H1 (cell line): ENCODE data around the gene FGD5. TPM values are rescaled to one million over a fixed set of nuclear protein-coding genes. Genes with fewer than 3 reads are reported as not detected.

Source experiments
- CTCF ChIA-PET: fragments of 300-600 bp; sonication (Branson Sonifier 250); formaldehyde crosslinking; loops from one replicate; lab custom pipeline; 2021; ENCODE audit not compliant: partially characterized antibody; lab: Charles Lee
- POLR2A ChIA-PET: fragments of 300-600 bp; sonication (Branson Sonifier 250); formaldehyde crosslinking; loops from one replicate; lab custom pipeline; 2021; ENCODE audit warnings: inconsistent platforms; ENCODE audit not compliant: partially characterized antibody; lab: Charles Lee
- DNase-seq, 2 experiments: peaks; one replicate each; pipeline versions ENCODE4 v3.0.0 to v3.0.0-alpha.2; 2010 to 2022; ENCODE audit warnings: low spot score in 2 of 2, low read depth in 1 of 2, mixed read lengths in 1 of 2
- FAIRE-seq: peaks from 2 replicates; lab custom pipeline; 2011; peaks lifted over from hg19 to GRCh38; lab: Jason Lieb, UNC
- H2AFZ ChIP-seq: 2 replicates; pipeline ENCODE4 v1.8.1; 2012; ENCODE audit warnings: low read length, inconsistent platforms
- H2AK5ac ChIP-seq: 2 replicates; pipeline ENCODE4 v1.6.1; 2013; ENCODE audit warnings: low read depth, low read length
- H2BK120ac ChIP-seq: replicated peaks from 2 replicates; pipeline ENCODE3; 2013; ENCODE audit warnings: low read depth, low read length, inconsistent platforms
- H2BK12ac ChIP-seq: 2 replicates; pipeline ENCODE4 v1.6.1; 2013; ENCODE audit warnings: low read depth, low read length
- H2BK15ac ChIP-seq: 2 replicates; pipeline ENCODE4 v1.6.1; 2013; ENCODE audit warnings: low read length
- H2BK20ac ChIP-seq: 2 replicates; pipeline ENCODE4 v1.6.1; 2013; ENCODE audit warnings: low read length
- H2BK5ac ChIP-seq: 2 replicates; pipeline ENCODE4 v1.6.1; 2013; ENCODE audit warnings: low read depth, low read length
- H3K14ac ChIP-seq: 2 replicates; pipeline ENCODE4 v1.6.1; 2013; ENCODE audit warnings: inconsistent platforms; ENCODE audit not compliant: insufficient read length
- H3K18ac ChIP-seq: 2 replicates; pipeline ENCODE4 v1.6.1; 2013; ENCODE audit warnings: low read length; ENCODE audit errors: extremely low read depth
- H3K23ac ChIP-seq: 2 replicates; pipeline ENCODE4 v1.6.1; 2013; ENCODE audit warnings: inconsistent platforms; ENCODE audit not compliant: insufficient read length
- H3K23me2 ChIP-seq: 2 replicates; pipeline ENCODE4 v1.6.1; 2013; ENCODE audit warnings: low read depth, low read length
- H3K27ac ChIP-seq: 2 replicates; pipeline ENCODE4 v1.6.1; 2011; ENCODE audit warnings: low read depth, low read length, inconsistent platforms
- H3K27me3 ChIP-seq, 4 experiments: replicated peaks in 1 of 4; 1 replicate in 1 of 4; 2 replicates in 3 of 4; pipeline versions ENCODE4 v1.6.1 to v1.8.1; 2011 to 2013; ENCODE audit warnings: low read length in 3 of 4, mild to moderate bottlenecking in 3 of 4, inconsistent platforms in 2 of 4, mixed read lengths in 2 of 4, moderate library complexity in 1 of 4; ENCODE audit not compliant: control insufficient read depth in 3 of 4, insufficient read depth in 3 of 4; ENCODE audit errors: extremely low read depth in 1 of 4
- H3K36me3 ChIP-seq, 4 experiments: 2 replicates each; pipeline versions ENCODE4 v1.6.1 to v1.8.1; 2011 to 2013; ENCODE audit warnings: mild to moderate bottlenecking in 4 of 4, low read length in 3 of 4, moderate library complexity in 2 of 4, control low read depth in 1 of 4, inconsistent platforms in 1 of 4; ENCODE audit not compliant: insufficient read depth in 4 of 4, control insufficient read depth in 2 of 4
- H3K4ac ChIP-seq: replicated peaks from 2 replicates; pipeline ENCODE3; 2013; ENCODE audit warnings: low read length, low read depth, mixed read lengths, inconsistent platforms; ENCODE audit not compliant: insufficient read length
- H3K4me1 ChIP-seq, 4 experiments: replicated peaks in 1 of 4; 1 replicate in 1 of 4; 2 replicates in 3 of 4; pipeline versions ENCODE4 v1.6.1 to v1.8.1; 2011 to 2013; ENCODE audit warnings: low read length in 3 of 4, inconsistent platforms in 2 of 4, mixed read lengths in 1 of 4; ENCODE audit not compliant: insufficient read depth in 4 of 4, control insufficient read depth in 3 of 4
- H3K4me2 ChIP-seq, 2 experiments: 2 replicates each; pipeline versions ENCODE4 v1.6.1 to v1.8.1; 2011 to 2013; ENCODE audit warnings: low read depth in 2 of 2, low read length in 2 of 2, control low read depth in 1 of 2, inconsistent platforms in 1 of 2, mild to moderate bottlenecking in 1 of 2; ENCODE audit not compliant: insufficient read depth in 1 of 2
- H3K4me3 ChIP-seq, 4 experiments: fragments of 200-600, 300-600 bp in 1 of 4; sonication (generic), shearing (Covaris generic), sonication (Bioruptor Twin) in 1 of 4; 2 replicates each; pipeline versions ENCODE4 v1.5.1 to v1.8.1; 2011 to 2016; ENCODE audit warnings: low read length in 4 of 4, low read depth in 3 of 4, control low read depth in 2 of 4, inconsistent platforms in 2 of 4, mild to moderate bottlenecking in 2 of 4, mixed read lengths in 1 of 4, moderate library complexity in 1 of 4; ENCODE audit not compliant: insufficient read depth in 2 of 4; ENCODE audit errors: extremely low read depth in 1 of 4
- H3K56ac ChIP-seq: replicated peaks from 2 replicates; pipeline ENCODE3; 2013; ENCODE audit warnings: low read depth, mild to moderate bottlenecking, mixed read lengths, low read length, inconsistent platforms; ENCODE audit not compliant: insufficient read length
- H3K79me1 ChIP-seq: 2 replicates; pipeline ENCODE4 v1.6.1; 2013; ENCODE audit warnings: low read depth, low read length, control low read depth
- H3K79me2 ChIP-seq, 2 experiments: 2 replicates each; pipeline versions ENCODE4 v1.6.1 to v1.8.1; 2012 to 2013; ENCODE audit warnings: low read length in 2 of 2, mild to moderate bottlenecking in 2 of 2, inconsistent platforms in 1 of 2; ENCODE audit not compliant: insufficient read depth in 2 of 2, control insufficient read depth in 1 of 2
- H3K9ac ChIP-seq, 4 experiments: replicated peaks in 1 of 4; 1 replicate in 1 of 4; 2 replicates in 3 of 4; pipeline versions ENCODE4 v1.6.1 to v1.8.1; 2011 to 2013; ENCODE audit warnings: low read depth in 3 of 4, low read length in 3 of 4, control low read depth in 2 of 4, mild to moderate bottlenecking in 2 of 4, moderate library complexity in 2 of 4, inconsistent platforms in 1 of 4; ENCODE audit errors: extremely low read depth in 1 of 4
- H3K9me3 ChIP-seq, 2 experiments: 2 replicates each; pipeline versions ENCODE4 v1.6.1 to v1.8.1; 2012 to 2013; ENCODE audit warnings: mild to moderate bottlenecking in 2 of 2, moderate library complexity in 2 of 2, control low read depth in 1 of 2, inconsistent platforms in 1 of 2, low read depth in 1 of 2, low read length in 1 of 2, mixed read lengths in 1 of 2; ENCODE audit not compliant: insufficient read depth in 2 of 2
- H4K20me1 ChIP-seq, 2 experiments: replicated peaks in 1 of 2; 2 replicates each; pipeline versions ENCODE3 to v1.8.1; 2011 to 2013; ENCODE audit warnings: inconsistent platforms in 2 of 2, low read length in 2 of 2, mild to moderate bottlenecking in 1 of 2; ENCODE audit not compliant: insufficient read depth in 2 of 2, control insufficient read depth in 1 of 2
- H4K5ac ChIP-seq: 2 replicates; pipeline ENCODE4 v1.6.1; 2013; ENCODE audit warnings: low read length, low read depth, mixed read lengths, inconsistent platforms; ENCODE audit not compliant: insufficient read length
- H4K8ac ChIP-seq: 2 replicates; pipeline ENCODE4 v1.8.0; 2013; ENCODE audit warnings: mild to moderate bottlenecking, moderate library complexity, low read length, inconsistent platforms; ENCODE audit not compliant: insufficient read depth; ENCODE audit errors: extremely low read depth
- H4K91ac ChIP-seq: replicated peaks from 2 replicates; pipeline ENCODE3; 2013; ENCODE audit warnings: low read length, mixed read lengths, inconsistent platforms; ENCODE audit not compliant: insufficient read length
- ASH2L ChIP-seq: fragments of 200-600, 300-600 bp; sonication (generic); IDR thresholded peaks from one replicate; pipeline ENCODE4 v1.7.1; 2017; ENCODE audit warnings: low read length
- BCL11A ChIP-seq, 2 experiments: IDR thresholded peaks; one replicate each; pipeline ENCODE4 v1.6.1; 2011; ENCODE audit warnings: low read depth in 2 of 2, low read length in 2 of 2, mild to moderate bottlenecking in 2 of 2
- GABPA ChIP-seq: IDR thresholded peaks from 2 replicates; pipeline ENCODE4 v1.6.1; 2011; ENCODE audit warnings: mild to moderate bottlenecking, low read length, moderate library complexity, borderline replicate concordance; ENCODE audit not compliant: insufficient read depth
- JUND ChIP-seq: IDR thresholded peaks from 2 replicates; pipeline ENCODE4 v1.6.1; 2011; ENCODE audit warnings: mild to moderate bottlenecking, improper control_type of control experiment, low read length
- MAX ChIP-seq: IDR thresholded peaks from 2 replicates; pipeline ENCODE4 v1.6.1; 2012; ENCODE audit warnings: inconsistent platforms
- POLR2AphosphoS5 ChIP-seq: IDR thresholded peaks from 2 replicates; pipeline ENCODE4 v1.6.1; 2011; ENCODE audit warnings: low read depth, low read length
- RAD21 ChIP-seq, 2 experiments: IDR thresholded peaks in 1 of 2; conservative IDR thresholded peaks in 1 of 2; 2 replicates each; pipeline ENCODE4 v1.6.1; 2011; ENCODE audit warnings: low read depth in 2 of 2, low read length in 2 of 2, improper control_type of control experiment in 1 of 2, inconsistent platforms in 1 of 2, mild to moderate bottlenecking in 1 of 2, moderate library complexity in 1 of 2
- SUZ12 ChIP-seq: fragments of 200-600 bp; sonication (generic); IDR thresholded peaks from 2 replicates; pipeline ENCODE4 v1.6.1; 2012; ENCODE audit warnings: mild to moderate bottlenecking, inconsistent platforms, low read length, moderate library complexity, mixed read lengths
- TAF1 ChIP-seq: IDR thresholded peaks from 2 replicates; pipeline ENCODE4 v1.6.1; 2011; ENCODE audit warnings: mild to moderate bottlenecking, low read depth, low read length
- TEAD4 ChIP-seq: IDR thresholded peaks from 2 replicates; pipeline ENCODE4 v1.6.1; 2012; ENCODE audit warnings: low read depth, low read length, inconsistent platforms, mixed read lengths
- WGBS, 2 experiments: shearing (Covaris generic) in 1 of 2; methylation state at CpG; one replicate each; pipeline versions ENCODE4 v1.1.6 to v1.1.7; 2013 to 2015; ENCODE audit warnings: low lambda C conversion rate in 2 of 2, mixed read lengths in 2 of 2, inconsistent platforms in 1 of 2, low coverage in 1 of 2, missing lambda C conversion rate in 1 of 2; ENCODE audit not compliant: insufficient replicate concordance in 2 of 2, insufficient coverage in 1 of 2, insufficient read length in 1 of 2; ENCODE audit errors: extremely low coverage in 1 of 2, missing lambda C conversion rate in 1 of 2; 5-methylcytosine and 5-hydroxymethylcytosine counted together
- polyA plus RNA-seq, 7 experiments: library from polyadenylated mRNA; depleted of rRNA in 3 of 7; stranded (reverse) in 5 of 7; unstranded in 2 of 7; fragments of >200 nt in 5 of 7; fragments of 200-250 nt in 2 of 7; gene quantifications; 1 replicate in 5 of 7; 2 replicates in 1 of 7; 4 replicates in 1 of 7; pipeline versions ENCODE4 v1.2.1 to v1.2.3, GENCODE V29; 2011 to 2013; ENCODE audit warnings: missing spikeins in 2 of 7, mixed read lengths in 2 of 7
- total RNA-seq: library from RNA; stranded (reverse); fragmentation: NEBNext Ultra II Directional; extraction: Animal tissue kit (Norgen Biotek cat#: 25700); gene quantifications from 2 replicates; pipeline ENCODE4 v1.2.1, GENCODE V29; 2021

FGD5 gene
- total and polyA plus RNA-seq, 2 of the 8 experiments (the other 6 are each of a cell fraction or from before 2014, with no cell fraction given): 4.7 to 14.3 TPM

- POLR2A ChIA-PET: interaction anchor here (1.1 to 1.6 kb wide), 2 partner anchors 18 to 130 kb away, joined by 3 to 5 read pairs; no protein-coding TSS in a partner anchor
- H3K4me3 ChIP-seq: peak overlapping the region in 1 of 4 experiments; percentile 42; a peak in 1 of 8 replicates
- peak overlapping the region; percentile 92; the same call in 1 of the 2 replicates for H2BK12ac ChIP-seq
- H3K4ac ChIP-seq: no peak overlapping the region
- peak overlapping the region; percentile 92 for H3K18ac ChIP-seq
- H3K56ac ChIP-seq: no peak overlapping the region
- no peaks in the 10 kb centered on the region for H3K36me3 ChIP-seq
- peak overlapping the region; percentile 81 for H4K8ac ChIP-seq
- peak overlapping the region; percentile 23 for H4K5ac ChIP-seq
- DNase-seq (peak; percentile 57 to 89), FAIRE-seq (peak; percentile 77)
- peak overlapping the region; percentile 49 for H4K91ac ChIP-seq
- H2BK15ac ChIP-seq: peak overlapping the region; percentile 25; the same call in 1 of the 2 replicates
- no peaks in the 10 kb centered on the region for H3K79me2 ChIP-seq
- no peak overlapping the region for H3K27ac ChIP-seq
- H3K9ac ChIP-seq: no peak overlapping the region; a peak in 1 of 7 replicates
- WGBS, 2 experiments: 31% methylated on average over 14 of the region's 15 CpGs; no CpG with 5 or more reads in 1 of the 2 experiments
- H3K23me2 ChIP-seq: no peaks in the 10 kb centered on the region
- peak overlapping the region; percentile 38 for H2BK120ac ChIP-seq
- peak overlapping the region; percentile 99 for H2AFZ ChIP-seq
- no peak overlapping the region for H3K23ac ChIP-seq
- CTCF ChIA-PET: interaction anchor here (0.6 to 12.7 kb wide), 39 partner anchors 9 to 186 kb away, joined by 3 to 308 read pairs (median 4); partner anchors contain the start of gene C3orf20
- H3K9me3 ChIP-seq: no peaks in the 10 kb centered on the region
- no peak overlapping the region for H2BK20ac ChIP-seq
- H2AK5ac ChIP-seq: no peak overlapping the region
- no peaks in the 10 kb centered on the region for H3K79me1 ChIP-seq
- peaks cover 0 to 4% (median 2%) of the 10 kb centered on the region in 4 experiments; a peak in 4 of 7 replicates for H3K4me1 ChIP-seq
- no peak overlapping the region; the same call in 1 of the 2 replicates for H2BK5ac ChIP-seq
- no peak overlapping the region for H3K14ac ChIP-seq
- H4K20me1 ChIP-seq: no peaks in the 10 kb centered on the region
- H3K4me2 ChIP-seq: peak overlapping the region; percentile 1 to 68; a peak in 3 of 4 replicates
- H3K27me3 ChIP-seq: peaks cover 0 to 3% (median 0%) of the 10 kb centered on the region in 4 experiments; a peak in 1 of 7 replicates
- TF ChIP-seq JUND (peak; percentile 14; the same call in 1 of the 2 replicates), RAD21 (IDR thresholded peaks at IDR 0.05 in 1 of 2, conservative IDR thresholded peaks at IDR 0.05 in 1 of 2; ENCODE audit: low read depth in 2 of 2, low read length in 2 of 2) (peak; percentile 97 to 98), SUZ12 (no peak), BCL11A (IDR thresholded peaks at IDR 0.05; ENCODE audit: low read depth in 2 of 2, low read length in 2 of 2) (no peak), TEAD4 (peak; percentile 11; the same call in 1 of the 2 replicates), GABPA (peak; percentile 49; the same call in 1 of the 2 replicates), MAX (peak; percentile 80), POLR2AphosphoS5 (no peak), TAF1 (no peak), ASH2L (peak; percentile 27)
Observed at GRCh38 chr3:14791343-14791945, 27.3 kb upstream of the FGD5 start.
